ENCODE results near the gene MMD.
"Not testable (repeated sequence)": the region's sequence is repeated elsewhere in the genome, so short reads cannot be mapped to it uniquely, and the experiment has no call there.

The MMD gene

GRCh38 chr17:55434721-55435120, 13.1 kb upstream of the MMD start:
- no peaks in the 10 kb centered on the region for H3K27me3 ChIP-seq (ENCODE audit: control insufficient read depth, insufficient read depth, low read length, poor library complexity, severe bottlenecking)
- no peak overlapping the region for H3K4me3 ChIP-seq (ENCODE audit: insufficient read depth, low read depth, low read length)
- H3K36me3 ChIP-seq (ENCODE audit: control insufficient read depth, insufficient read depth, low read length), result no peaks in the 10 kb centered on the region
- 94 to 100% methylated on average over 1 of the region's 1 CpG for WGBS, 2 experiments
- H3K27ac ChIP-seq (ENCODE audit: insufficient read depth, low read depth, low read length, poor library complexity, severe bottlenecking), result no peak overlapping the region
- peaks cover 13% of the 10 kb centered on the region for H3K4me1 ChIP-seq (ENCODE audit: control insufficient read depth, insufficient read depth, low read length)
- H3K9me3 ChIP-seq (ENCODE audit: control insufficient read depth, low read length), result no peaks in the 10 kb centered on the region

GRCh38 chr17:55433629-55434422, 12.2 kb upstream of the MMD start:
- Histone ChIP-seq H3K27ac (ENCODE audit: insufficient read depth, low read depth, low read length, poor library complexity, severe bottlenecking) (no peak overlapping the region), H3K4me1 (ENCODE audit: control insufficient read depth, insufficient read depth, low read length) (peaks cover 13% of the 10 kb centered on the region), H3K36me3 (ENCODE audit: control insufficient read depth, insufficient read depth, low read length) (no peaks in the 10 kb centered on the region), H3K9me3 (ENCODE audit: control insufficient read depth, low read length) (no peaks in the 10 kb centered on the region), H3K27me3 (ENCODE audit: control insufficient read depth, insufficient read depth, low read length, poor library complexity, severe bottlenecking) (no peaks in the 10 kb centered on the region), H3K4me3 (ENCODE audit: insufficient read depth, low read depth, low read length) (no peak overlapping the region)
- 90 to 93% methylated on average over 7 of the region's 7 CpGs for WGBS, 2 experiments

- no peak overlapping the region for H3K27ac ChIP-seq (ENCODE audit: insufficient read depth, low read depth, low read length, poor library complexity, severe bottlenecking)
- H3K27me3 ChIP-seq (ENCODE audit: control insufficient read depth, insufficient read depth, low read length, poor library complexity, severe bottlenecking), result no peaks in the 10 kb centered on the region
- no peaks in the 10 kb centered on the region for H3K9me3 ChIP-seq (ENCODE audit: control insufficient read depth, low read length)
- H3K36me3 ChIP-seq (ENCODE audit: control insufficient read depth, insufficient read depth, low read length), result no peaks in the 10 kb centered on the region
- 82 to 83% methylated on average over 7 of the region's 7 CpGs for WGBS, 2 experiments
- H3K4me3 ChIP-seq (ENCODE audit: insufficient read depth, low read depth, low read length), result no peak overlapping the region
- peaks cover 13% of the 10 kb centered on the region for H3K4me1 ChIP-seq (ENCODE audit: control insufficient read depth, insufficient read depth, low read length)
Observed at GRCh38 chr17:55433029-55433628, 11.5 kb upstream of the MMD start.

- H3K27me3 ChIP-seq (ENCODE audit: control insufficient read depth, insufficient read depth, low read length, poor library complexity, severe bottlenecking), result no peaks in the 10 kb centered on the region
- peaks cover 10% of the 10 kb centered on the region for H3K4me1 ChIP-seq (ENCODE audit: control insufficient read depth, insufficient read depth, low read length)
- no peaks in the 10 kb centered on the region for H3K9me3 ChIP-seq (ENCODE audit: control insufficient read depth, low read length)
- H3K36me3 ChIP-seq (ENCODE audit: control insufficient read depth, insufficient read depth, low read length), result no peaks in the 10 kb centered on the region
- no peak overlapping the region for H3K27ac ChIP-seq (ENCODE audit: insufficient read depth, low read depth, low read length, poor library complexity, severe bottlenecking)
- no peak overlapping the region for H3K4me3 ChIP-seq (ENCODE audit: insufficient read depth, low read depth, low read length)
- WGBS, 2 experiments, result 89 to 92% methylated on average over 4 of the region's 4 CpGs
Observed at GRCh38 chr17:55432358-55433028, 10.9 kb upstream of the MMD start.

GRCh38 chr17:55431914-55432313, 10.3 kb upstream of the MMD start:
- H3K27ac ChIP-seq (ENCODE audit: insufficient read depth, low read depth, low read length, poor library complexity, severe bottlenecking); H3K4me1 ChIP-seq (ENCODE audit: control insufficient read depth, insufficient read depth, low read length); H3K36me3 ChIP-seq (ENCODE audit: control insufficient read depth, insufficient read depth, low read length); H3K9me3 ChIP-seq (ENCODE audit: control insufficient read depth, low read length); H3K27me3 ChIP-seq (ENCODE audit: control insufficient read depth, insufficient read depth, low read length, poor library complexity, severe bottlenecking); H3K4me3 ChIP-seq (ENCODE audit: insufficient read depth, low read depth, low read length): not testable (repeated sequence)
- no CpG with 5 or more reads among the region's 1 CpG for WGBS, 2 experiments

- Histone ChIP-seq H3K27ac (ENCODE audit: insufficient read depth, low read depth, low read length, poor library complexity, severe bottlenecking) (peak overlapping the region; percentile 55), H3K9me3 (ENCODE audit: control insufficient read depth, low read length) (no peaks in the 10 kb centered on the region), H3K27me3 (ENCODE audit: control insufficient read depth, insufficient read depth, low read length, poor library complexity, severe bottlenecking) (no peaks in the 10 kb centered on the region), H3K4me3 (ENCODE audit: insufficient read depth, low read depth, low read length) (no peak overlapping the region), H3K4me1 (ENCODE audit: control insufficient read depth, insufficient read depth, low read length) (no peaks in the 10 kb centered on the region), H3K36me3 (ENCODE audit: control insufficient read depth, insufficient read depth, low read length) (no peaks in the 10 kb centered on the region)
- 79 to 87% methylated on average over 4 of the region's 4 CpGs for WGBS, 2 experiments
Observed at GRCh38 chr17:55430541-55431288, 9.1 kb upstream of the MMD start.

- Histone ChIP-seq H3K9me3 (ENCODE audit: control insufficient read depth, low read length) (no peaks in the 10 kb centered on the region), H3K36me3 (ENCODE audit: control insufficient read depth, insufficient read depth, low read length) (no peaks in the 10 kb centered on the region), H3K27me3 (ENCODE audit: control insufficient read depth, insufficient read depth, low read length, poor library complexity, severe bottlenecking) (no peaks in the 10 kb centered on the region), H3K4me1 (ENCODE audit: control insufficient read depth, insufficient read depth, low read length) (no peaks in the 10 kb centered on the region), H3K4me3 (ENCODE audit: insufficient read depth, low read depth, low read length) (no peak overlapping the region), H3K27ac (ENCODE audit: insufficient read depth, low read depth, low read length, poor library complexity, severe bottlenecking) (no peak overlapping the region)
- 89 to 98% methylated on average over 2 of the region's 2 CpGs for WGBS, 2 experiments
Observed at GRCh38 chr17:55427587-55427882, 5.9 kb upstream of the MMD start.

GRCh38 chr17:55426851-55427586, 5.4 kb upstream of the MMD start:
- 92 to 97% methylated on average over 2 of the region's 2 CpGs for whole genome bisulfite sequencing, 2 experiments
- Histone ChIP-seq H3K9me3 (ENCODE audit: control insufficient read depth, low read length) (no peaks in the 10 kb centered on the region), H3K27me3 (ENCODE audit: control insufficient read depth, insufficient read depth, low read length, poor library complexity, severe bottlenecking) (no peaks in the 10 kb centered on the region), H3K27ac (ENCODE audit: insufficient read depth, low read depth, low read length, poor library complexity, severe bottlenecking) (no peak overlapping the region), H3K4me1 (ENCODE audit: control insufficient read depth, insufficient read depth, low read length) (no peaks in the 10 kb centered on the region), H3K4me3 (ENCODE audit: insufficient read depth, low read depth, low read length) (no peak overlapping the region), H3K36me3 (ENCODE audit: control insufficient read depth, insufficient read depth, low read length) (no peaks in the 10 kb centered on the region)

- Histone ChIP-seq H3K36me3 (ENCODE audit: control insufficient read depth, insufficient read depth, low read length) (no peaks in the 10 kb centered on the region), H3K27me3 (ENCODE audit: control insufficient read depth, insufficient read depth, low read length, poor library complexity, severe bottlenecking) (no peaks in the 10 kb centered on the region), H3K4me3 (ENCODE audit: insufficient read depth, low read depth, low read length) (no peak overlapping the region), H3K9me3 (ENCODE audit: control insufficient read depth, low read length) (no peaks in the 10 kb centered on the region), H3K27ac (ENCODE audit: insufficient read depth, low read depth, low read length, poor library complexity, severe bottlenecking) (no peak overlapping the region), H3K4me1 (ENCODE audit: control insufficient read depth, insufficient read depth, low read length) (peaks cover 4% of the 10 kb centered on the region)
- 83 to 86% methylated on average over 4 of the region's 4 CpGs for WGBS, 2 experiments
Observed at GRCh38 chr17:55424893-55425540, 3.4 kb upstream of the MMD start.
